ENCODE measurements around the gene NLK. TPM values are rescaled to one million over a fixed set of nuclear protein-coding genes. Genes with fewer than 3 reads are reported as not detected.

Gene NLK
- total RNA-seq (24.2 and 24.8 TPM in 2 replicates), polyA plus RNA-seq (9.3 and 12.7 TPM in 2 replicates), polyA minus RNA-seq (20.9 and 21.5 TPM in 2 replicates)
- 28.4 TPM for total RNA-seq (2013)

- ATAC-seq (ENCODE audit: low read depth) (no peak), DNase-seq (no peak)
- no CpG with 5 or more reads among the region's 1 CpG for WGBS (ENCODE audit: insufficient coverage)
- Mint-ChIP-seq H3K27ac (peak within 1 kb of the TSS; percentile 89), H3K27me3 (no peaks in the 10 kb centered on the region), H3K9me3 (ENCODE audit: insufficient read depth) (no peaks in the 10 kb centered on the region), H3K4me1 (peaks cover 57% of the 10 kb centered on the region), H3K4me3 (peak within 1 kb of the TSS; percentile 91)
- H2AFZ ChIP-seq (ENCODE audit: insufficient read depth, low read depth, low read length, poor library complexity, severe bottlenecking) = peak within 1 kb of the TSS; percentile 78
- intact Hi-C loops (cut with micrococcal nuclease) = loop anchor here (5.0 to 10.0 kb wide), 2 partner anchors 55 to 98 kb away; no protein-coding TSS in a partner anchor
- H3K4me2 ChIP-seq (replicated peaks; ENCODE audit: low read depth, low read length, poor library complexity, severe bottlenecking) = peak within 1 kb of the TSS; percentile 82
- peak within 1 kb of the TSS; percentile 70 to 85 for H3K27ac ChIP-seq (ENCODE audit: low read length in 2 of 2)
- POLR2A ChIA-PET = no interaction called here
- peak within 1 kb of the TSS; percentile 79 for H3K9ac ChIP-seq (ENCODE audit: low read length)
- no peaks in the 10 kb centered on the region for H3K27me3 ChIP-seq (replicated peaks in 1 of 4; ENCODE audit: control extremely low read depth in 1 of 4, control insufficient read depth in 3 of 4, insufficient read depth in 4 of 4, low read length in 3 of 4)
- H3K79me2 ChIP-seq (ENCODE audit: control insufficient read depth, insufficient read depth, low read length) = peaks cover 54% of the 10 kb centered on the region
- H3K4me1 ChIP-seq (ENCODE audit: control insufficient read depth in 2 of 2, insufficient read depth in 2 of 2, low read length in 2 of 2) = peaks cover 40 to 52% of the 10 kb centered on the region in 2 donors
- H3K36me3 ChIP-seq (replicated peaks in 1 of 2; ENCODE audit: control extremely low read depth in 1 of 2, control insufficient read depth in 1 of 2, extremely low read depth in 1 of 2, insufficient read depth in 2 of 2, low read length in 1 of 2) = no peaks in the 10 kb centered on the region
- CTCF ChIA-PET = no interaction called here
- no peaks in the 10 kb centered on the region for H4K20me1 ChIP-seq (ENCODE audit: control insufficient read depth, insufficient read depth, low read length, poor library complexity, severe bottlenecking)
- peak within 1 kb of the TSS; percentile 37 to 78 (median 78) for H3K4me3 ChIP-seq (ENCODE audit: control extremely low read depth in 1 of 5, extremely low read depth in 1 of 5, insufficient read depth in 1 of 5, low read depth in 2 of 5, low read length in 4 of 5)
- TF ChIP-seq CTCF (IDR thresholded peaks at IDR 0.05) (no peak), EZH2 (IDR thresholded peaks at IDR 0.05; ENCODE audit: borderline replicate concordance, insufficient read depth, low read depth, low read length, poor library complexity, severe bottlenecking) (no peak)
- H3K9me3 ChIP-seq (ENCODE audit: control extremely low read depth in 1 of 3, control insufficient read depth in 2 of 3, insufficient read depth in 1 of 3, low read length in 2 of 3) = peaks cover 0 to 5% (median 0%) of the 10 kb centered on the region in 3 donors
Observed at GRCh38 chr17:28042657-28042720, at the start of gene NLK. TSS of gene NLK (plus strand) at chr17:28042677. CDS start at chr17:28042874, 197 bp downstream.

DNA sequence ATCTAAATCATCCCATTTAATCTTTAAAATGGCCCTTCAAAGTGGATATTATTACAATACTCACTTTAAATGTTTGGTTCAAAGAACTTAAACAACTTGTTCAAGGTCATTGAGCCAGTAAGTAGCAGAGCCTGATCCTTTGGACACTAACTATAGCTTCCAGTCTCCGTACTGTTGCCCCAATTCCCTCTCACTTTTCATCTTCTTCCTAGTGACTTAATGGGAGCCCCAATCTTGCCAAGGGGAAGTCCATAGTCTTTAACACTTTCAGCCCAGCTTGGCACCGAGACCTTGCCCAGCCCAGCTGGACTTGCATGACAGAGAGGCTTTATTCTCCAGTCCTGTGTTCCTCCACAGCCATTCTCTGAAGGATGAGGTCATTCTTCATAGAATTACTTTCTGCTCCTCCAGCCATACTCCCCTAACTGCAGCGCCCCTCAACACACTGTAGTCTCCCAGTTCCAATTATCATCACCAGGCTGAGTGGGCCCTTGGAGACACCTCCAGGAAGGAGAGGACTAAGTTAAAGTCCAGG, 49.2 kb upstream of the NLK start:
- H3K27ac Mint-ChIP-seq = no peak overlapping the region
- TF ChIP-seq CTCF (IDR thresholded peaks at IDR 0.05) (no peak), EZH2 (IDR thresholded peaks at IDR 0.05; ENCODE audit: borderline replicate concordance, insufficient read depth, low read depth, low read length, poor library complexity, severe bottlenecking) (no peak)
- intact Hi-C loops (cut with micrococcal nuclease) = no loop called here

More for the DNA sequence above, 49.2 kb upstream of the NLK start:
- H3K9me3 ChIP-seq (ENCODE audit: control extremely low read depth in 1 of 3, control insufficient read depth in 2 of 3, insufficient read depth in 1 of 3, low read length in 2 of 3) = no peaks in the 10 kb centered on the region
- peaks cover 0 to 16% (median 7%) of the 10 kb centered on the region in 4 experiments for H3K27me3 ChIP-seq (replicated peaks in 1 of 4; ENCODE audit: control extremely low read depth in 1 of 4, control insufficient read depth in 3 of 4, insufficient read depth in 4 of 4, low read length in 3 of 4)
- DNase-seq = no peak
- POLR2A ChIA-PET = no interaction called here
- no peak overlapping the region for H3K9ac ChIP-seq (ENCODE audit: low read length)
- no peak overlapping the region for H3K4me3 Mint-ChIP-seq
- no peaks in the 10 kb centered on the region for H3K4me1 Mint-ChIP-seq
- H2AFZ ChIP-seq (ENCODE audit: insufficient read depth, low read depth, low read length, poor library complexity, severe bottlenecking) = no peak overlapping the region
- 92% methylated on average over 3 of the region's 3 CpGs for WGBS (ENCODE audit: insufficient coverage)
- H3K4me2 ChIP-seq (replicated peaks; ENCODE audit: low read depth, low read length, poor library complexity, severe bottlenecking) = no peak overlapping the region
- no peak for ATAC-seq (ENCODE audit: low read depth)
- H3K79me2 ChIP-seq (ENCODE audit: control insufficient read depth, insufficient read depth, low read length) = no peaks in the 10 kb centered on the region
- no peak overlapping the region for H3K4me3 ChIP-seq (ENCODE audit: control extremely low read depth in 1 of 5, extremely low read depth in 1 of 5, insufficient read depth in 1 of 5, low read depth in 2 of 5, low read length in 4 of 5)
- H3K9me3 Mint-ChIP-seq (ENCODE audit: insufficient read depth) = no peaks in the 10 kb centered on the region
- H4K20me1 ChIP-seq (ENCODE audit: control insufficient read depth, insufficient read depth, low read length, poor library complexity, severe bottlenecking) = no peaks in the 10 kb centered on the region
- H3K27ac ChIP-seq (ENCODE audit: low read length in 2 of 2) = no peak overlapping the region
- H3K36me3 ChIP-seq (replicated peaks in 1 of 2; ENCODE audit: control extremely low read depth in 1 of 2, control insufficient read depth in 1 of 2, extremely low read depth in 1 of 2, insufficient read depth in 2 of 2, low read length in 1 of 2) = no peaks in the 10 kb centered on the region
- H3K4me1 ChIP-seq (ENCODE audit: control insufficient read depth in 2 of 2, insufficient read depth in 2 of 2, low read length in 2 of 2) = no peaks in the 10 kb centered on the region
- H3K27me3 Mint-ChIP-seq = peaks cover 17% of the 10 kb centered on the region
- CTCF ChIA-PET = no interaction called here

Data from B cell (primary cell).